HCT116 (cell line): ENCODE results near the gene ART1.

Experiments
- ATF3 ChIP-seq: IDR thresholded peaks from 2 replicates; pipeline ENCODE4 v1.6.1; 2012
- CEBPB ChIP-seq: IDR thresholded peaks from 2 replicates; pipeline ENCODE4 v1.6.1; 2012; ENCODE audit warnings: low read depth
- CTCF ChIP-seq, 3 experiments: fragments of 200-600 bp in 1 of 3; sonication (generic) in 1 of 3; IDR thresholded peaks in 2 of 3; conservative IDR thresholded peaks in 1 of 3; 2 replicates each; pipeline ENCODE4 v1.5.1; 2012 to 2017; ENCODE audit warnings: low read depth in 2 of 3, low read length in 2 of 3, antibody characterized with exemption in 1 of 3, borderline replicate concordance in 1 of 3, control low read depth in 1 of 3, mild to moderate bottlenecking in 1 of 3, mixed read lengths in 1 of 3, mixed run types in 1 of 3, moderate library complexity in 1 of 3; ENCODE audit not compliant: insufficient read depth in 1 of 3
- EGR1 ChIP-seq: IDR thresholded peaks from 2 replicates; pipeline ENCODE4 v1.6.1; 2012; ENCODE audit warnings: low read depth
- EZH2 ChIP-seq: fragments of 200-600 bp; sonication (generic); IDR thresholded peaks from 2 replicates; pipeline ENCODE4 v1.6.1; 2017; ENCODE audit warnings: antibody characterized with exemption, mixed run types
- EZH2phosphoT487 ChIP-seq: fragments of 200-600 bp; IDR thresholded peaks from 2 replicates; pipeline ENCODE4 v1.6.1; 2018; ENCODE audit warnings: antibody characterized with exemption, borderline replicate concordance
- POLR2A ChIP-seq: IDR thresholded peaks from 2 replicates; pipeline ENCODE4 v1.7.0; 2011; ENCODE audit warnings: borderline replicate concordance; ENCODE audit not compliant: insufficient read depth, insufficient read length; ENCODE audit errors: extremely low read depth
- POLR2AphosphoS5 ChIP-seq: IDR thresholded peaks from 2 replicates; pipeline ENCODE4 v1.6.1; 2011; ENCODE audit warnings: mild to moderate bottlenecking, low read depth, low read length, moderate library complexity
- SP1 ChIP-seq: IDR thresholded peaks from 2 replicates; pipeline ENCODE4 v1.6.1; 2012; ENCODE audit warnings: low read depth
- TCF7L2 ChIP-seq: IDR thresholded peaks from 2 replicates; pipeline ENCODE4 v1.7.0; 2011; ENCODE audit warnings: borderline replicate concordance, inconsistent platforms; ENCODE audit not compliant: insufficient read depth, insufficient read length; ENCODE audit errors: extremely low read depth
- ZNF274 ChIP-seq: fragments of 200-500 bp; sonication (Bioruptor generic); IDR thresholded peaks from 2 replicates; pipeline ENCODE4 v1.6.1; 2014; ENCODE audit warnings: mild to moderate bottlenecking, low read depth, low read length, inconsistent platforms
- TF ChIP-seq, protein P1 (sequence below): IDR thresholded peaks from 2 replicates; pipeline ENCODE4 v1.6.1; 2011; ENCODE audit warnings: mild to moderate bottlenecking, low read length, moderate library complexity; ENCODE audit not compliant: insufficient replicate concordance; ENCODE audit errors: extremely low read depth

GRCh38 chr11:3616721-3617460 is 28.0 kb upstream of the ART1 start:
- TF ChIP-seq EZH2phosphoT487: no peak
- TF ChIP-seq CTCF (IDR thresholded peaks at IDR 0.05 in 2 of 3, conservative IDR thresholded peaks at IDR 0.05 in 1 of 3; ENCODE audit: borderline replicate concordance in 1 of 3, insufficient read depth in 1 of 3, low read depth in 2 of 3, low read length in 2 of 3): no peak
- no peak for TF ChIP-seq ATF3
- no peak for TF ChIP-seq POLR2A
- no peak for TF ChIP-seq SP1
- no peak for TF ChIP-seq TCF7L2
- no peak for TF ChIP-seq EGR1
- no peak for TF ChIP-seq POLR2AphosphoS5
- no peak for TF ChIP-seq ZNF274
- no peak for TF ChIP-seq EZH2
- TF ChIP-seq CEBPB: no peak
- TF ChIP-seq, protein P1, sequence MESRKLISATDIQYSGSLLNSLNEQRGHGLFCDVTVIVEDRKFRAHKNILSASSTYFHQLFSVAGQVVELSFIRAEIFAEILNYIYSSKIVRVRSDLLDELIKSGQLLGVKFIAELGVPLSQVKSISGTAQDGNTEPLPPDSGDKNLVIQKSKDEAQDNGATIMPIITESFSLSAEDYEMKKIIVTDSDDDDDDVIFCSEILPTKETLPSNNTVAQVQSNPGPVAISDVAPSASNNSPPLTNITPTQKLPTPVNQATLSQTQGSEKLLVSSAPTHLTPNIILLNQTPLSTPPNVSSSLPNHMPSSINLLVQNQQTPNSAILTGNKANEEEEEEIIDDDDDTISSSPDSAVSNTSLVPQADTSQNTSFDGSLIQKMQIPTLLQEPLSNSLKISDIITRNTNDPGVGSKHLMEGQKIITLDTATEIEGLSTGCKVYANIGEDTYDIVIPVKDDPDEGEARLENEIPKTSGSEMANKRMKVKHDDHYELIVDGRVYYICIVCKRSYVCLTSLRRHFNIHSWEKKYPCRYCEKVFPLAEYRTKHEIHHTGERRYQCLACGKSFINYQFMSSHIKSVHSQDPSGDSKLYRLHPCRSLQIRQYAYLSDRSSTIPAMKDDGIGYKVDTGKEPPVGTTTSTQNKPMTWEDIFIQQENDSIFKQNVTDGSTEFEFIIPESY: no peak
